ENCODE results near the gene TMEM238L.
A peak's percentile ranks its signal among the peaks of the same experiment; 100 is the strongest.
"Not testable (repeated sequence)": the region's sequence is repeated elsewhere in the genome, so short reads cannot be mapped to it uniquely, and the experiment has no call there.

Gene TMEM238L

GRCh38 chr17:10803830-10804475, at the start of gene TMEM238L:
Gene TMEM238L (minus strand): TSS chr17:10804099. CDS start chr17:10803963, 136 bp downstream.
- Histone ChIP-seq H3K4me3 (replicated peaks; ENCODE audit: low read depth, low read length) (no peak within 1 kb of the TSS), H3K36me3 (ENCODE audit: control insufficient read depth, insufficient read depth, low read length) (no peaks in the 10 kb centered on the region), H3K27me3 (replicated peaks; ENCODE audit: control insufficient read depth, insufficient read depth, low read length) (no peaks in the 10 kb centered on the region; the same call in 1 of the 2 replicates)
- no peak for DNase-seq (ENCODE audit: extremely low read depth, insufficient read length)
- TF ChIP-seq CTCF (IDR thresholded peaks at IDR 0.05; ENCODE audit: insufficient read depth, low read length, poor library complexity, severe bottlenecking): no peak

GRCh38 chr17:10846636-10847035, 42.7 kb upstream of the TMEM238L start:
- H3K4me3 ChIP-seq (replicated peaks; ENCODE audit: low read depth, low read length); H3K27me3 ChIP-seq (replicated peaks; ENCODE audit: control insufficient read depth, insufficient read depth, low read length); H3K36me3 ChIP-seq (ENCODE audit: control insufficient read depth, insufficient read depth, low read length); DNase-seq (ENCODE audit: extremely low read depth, insufficient read length): not testable (repeated sequence)

GRCh38 chr17:10845388-10845751, 41.5 kb upstream of the TMEM238L start:
- no peak for TF ChIP-seq CTCF (IDR thresholded peaks at IDR 0.05; ENCODE audit: insufficient read depth, low read length, poor library complexity, severe bottlenecking)
- H3K27me3 ChIP-seq (replicated peaks; ENCODE audit: control insufficient read depth, insufficient read depth, low read length): peaks cover 1% of the 10 kb centered on the region; the same call in 1 of the 2 replicates
- no peak overlapping the region for H3K4me3 ChIP-seq (replicated peaks; ENCODE audit: low read depth, low read length)
- DNase-seq (ENCODE audit: extremely low read depth, insufficient read length): no peak
- H3K36me3 ChIP-seq (ENCODE audit: control insufficient read depth, insufficient read depth, low read length): no peaks in the 10 kb centered on the region

- Histone ChIP-seq H3K4me3 (replicated peaks; ENCODE audit: low read depth, low read length) (peak overlapping the region; percentile 49), H3K36me3 (ENCODE audit: control insufficient read depth, insufficient read depth, low read length) (no peaks in the 10 kb centered on the region), H3K27me3 (replicated peaks; ENCODE audit: control insufficient read depth, insufficient read depth, low read length) (peaks cover 1% of the 10 kb centered on the region; the same call in 1 of the 2 replicates)
- peak; percentile 84 for TF ChIP-seq CTCF (IDR thresholded peaks at IDR 0.05; ENCODE audit: insufficient read depth, low read length, poor library complexity, severe bottlenecking)
- DNase-seq (ENCODE audit: extremely low read depth, insufficient read length): peak; percentile 50
Observed at GRCh38 chr17:10844621-10845387, 40.9 kb upstream of the TMEM238L start.

GRCh38 chr17:10843811-10844210, 39.9 kb upstream of the TMEM238L start:
- DNase-seq (ENCODE audit: extremely low read depth, insufficient read length): no peak
- no peaks in the 10 kb centered on the region for H3K36me3 ChIP-seq (ENCODE audit: control insufficient read depth, insufficient read depth, low read length)
- no peak for TF ChIP-seq CTCF (IDR thresholded peaks at IDR 0.05; ENCODE audit: insufficient read depth, low read length, poor library complexity, severe bottlenecking)
- H3K27me3 ChIP-seq (replicated peaks; ENCODE audit: control insufficient read depth, insufficient read depth, low read length): peaks cover 1% of the 10 kb centered on the region; the same call in 1 of the 2 replicates
- no peak overlapping the region for H3K4me3 ChIP-seq (replicated peaks; ENCODE audit: low read depth, low read length)

- DNase-seq (ENCODE audit: extremely low read depth, insufficient read length): no peak
- no peak overlapping the region for H3K4me3 ChIP-seq (replicated peaks; ENCODE audit: low read depth, low read length)
- TF ChIP-seq CTCF (IDR thresholded peaks at IDR 0.05; ENCODE audit: insufficient read depth, low read length, poor library complexity, severe bottlenecking): no peak
- H3K36me3 ChIP-seq (ENCODE audit: control insufficient read depth, insufficient read depth, low read length): no peaks in the 10 kb centered on the region
- H3K27me3 ChIP-seq (replicated peaks; ENCODE audit: control insufficient read depth, insufficient read depth, low read length): peaks cover 1% of the 10 kb centered on the region
Observed at GRCh38 chr17:10842658-10843057, 38.8 kb upstream of the TMEM238L start.
